H1 (cell line): ENCODE measurements around the gene RMP24.

Experiments
- ASH2L ChIP-seq: fragments of 200-600, 300-600 bp; sonication (generic); IDR thresholded peaks from one replicate; pipeline ENCODE4 v1.7.1; 2017; ENCODE audit warnings: low read length
- CREB1 ChIP-seq: IDR thresholded peaks from 2 replicates; pipeline ENCODE4 v1.6.1; 2012; ENCODE audit warnings: inconsistent platforms
- RBBP5 ChIP-seq: IDR thresholded peaks from 2 replicates; pipeline ENCODE4 v1.7.1; 2012; ENCODE audit warnings: low read depth, mild to moderate bottlenecking, inconsistent platforms, low read length, moderate library complexity, borderline replicate concordance
- RFX5 ChIP-seq: IDR thresholded peaks from 2 replicates; pipeline ENCODE4 v1.6.1; 2011; ENCODE audit warnings: low read depth, low read length, improper control_type of control experiment, borderline replicate concordance
- SIN3A ChIP-seq, 2 experiments: IDR thresholded peaks in 1 of 2; conservative IDR thresholded peaks in 1 of 2; 2 replicates each; pipeline ENCODE4 v1.6.1; 2011 to 2012; ENCODE audit warnings: low read length in 2 of 2, improper control_type of control experiment in 1 of 2, low read depth in 1 of 2, mild to moderate bottlenecking in 1 of 2
- TF ChIP-seq, protein P1 (sequence below): fragments of 300-600 bp; sonication (generic); IDR thresholded peaks from 2 replicates; pipeline ENCODE4 v1.7.1; 2012; ENCODE audit warnings: low read length, moderate library complexity, mild to moderate bottlenecking, inconsistent platforms; ENCODE audit not compliant: insufficient replicate concordance

The RMP24 gene

DNA sequence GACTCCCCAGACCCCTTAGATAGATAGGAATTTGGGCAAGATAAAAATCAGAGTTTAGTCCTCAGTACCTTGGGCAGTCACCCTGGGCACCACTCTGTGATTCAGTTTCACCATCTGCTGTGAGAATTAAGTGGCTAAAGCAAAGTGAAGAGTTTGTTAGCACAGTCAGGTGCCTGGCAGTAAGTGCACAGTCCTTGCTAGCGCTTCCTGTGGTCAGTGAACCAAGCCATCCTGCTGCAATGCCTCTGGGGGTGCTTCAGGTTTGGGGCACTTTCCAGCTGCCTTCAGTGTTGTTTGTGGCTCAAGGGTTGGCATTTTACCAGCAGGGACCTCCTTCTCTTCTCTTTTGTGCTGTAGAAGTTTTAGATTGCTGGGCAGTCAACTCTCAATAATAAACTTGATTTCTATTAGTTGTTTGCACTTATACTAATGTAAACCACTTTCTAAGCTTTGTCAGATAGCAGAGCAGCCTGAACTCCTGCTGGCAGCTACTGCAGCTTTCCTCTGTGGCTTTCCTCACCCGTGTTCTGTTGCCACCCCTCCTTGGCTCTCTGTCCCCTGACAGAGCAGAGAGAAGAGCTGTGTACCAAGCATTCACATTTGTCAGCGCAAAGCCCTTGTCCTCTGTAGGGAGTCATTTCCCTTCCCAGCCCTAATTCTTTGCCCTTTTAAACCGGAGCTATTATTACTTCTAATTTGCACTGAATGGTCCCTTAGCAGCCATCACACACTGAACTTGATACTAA is 48.4 kb upstream of the RMP24 start (continued):
- TF ChIP-seq, protein P1, sequence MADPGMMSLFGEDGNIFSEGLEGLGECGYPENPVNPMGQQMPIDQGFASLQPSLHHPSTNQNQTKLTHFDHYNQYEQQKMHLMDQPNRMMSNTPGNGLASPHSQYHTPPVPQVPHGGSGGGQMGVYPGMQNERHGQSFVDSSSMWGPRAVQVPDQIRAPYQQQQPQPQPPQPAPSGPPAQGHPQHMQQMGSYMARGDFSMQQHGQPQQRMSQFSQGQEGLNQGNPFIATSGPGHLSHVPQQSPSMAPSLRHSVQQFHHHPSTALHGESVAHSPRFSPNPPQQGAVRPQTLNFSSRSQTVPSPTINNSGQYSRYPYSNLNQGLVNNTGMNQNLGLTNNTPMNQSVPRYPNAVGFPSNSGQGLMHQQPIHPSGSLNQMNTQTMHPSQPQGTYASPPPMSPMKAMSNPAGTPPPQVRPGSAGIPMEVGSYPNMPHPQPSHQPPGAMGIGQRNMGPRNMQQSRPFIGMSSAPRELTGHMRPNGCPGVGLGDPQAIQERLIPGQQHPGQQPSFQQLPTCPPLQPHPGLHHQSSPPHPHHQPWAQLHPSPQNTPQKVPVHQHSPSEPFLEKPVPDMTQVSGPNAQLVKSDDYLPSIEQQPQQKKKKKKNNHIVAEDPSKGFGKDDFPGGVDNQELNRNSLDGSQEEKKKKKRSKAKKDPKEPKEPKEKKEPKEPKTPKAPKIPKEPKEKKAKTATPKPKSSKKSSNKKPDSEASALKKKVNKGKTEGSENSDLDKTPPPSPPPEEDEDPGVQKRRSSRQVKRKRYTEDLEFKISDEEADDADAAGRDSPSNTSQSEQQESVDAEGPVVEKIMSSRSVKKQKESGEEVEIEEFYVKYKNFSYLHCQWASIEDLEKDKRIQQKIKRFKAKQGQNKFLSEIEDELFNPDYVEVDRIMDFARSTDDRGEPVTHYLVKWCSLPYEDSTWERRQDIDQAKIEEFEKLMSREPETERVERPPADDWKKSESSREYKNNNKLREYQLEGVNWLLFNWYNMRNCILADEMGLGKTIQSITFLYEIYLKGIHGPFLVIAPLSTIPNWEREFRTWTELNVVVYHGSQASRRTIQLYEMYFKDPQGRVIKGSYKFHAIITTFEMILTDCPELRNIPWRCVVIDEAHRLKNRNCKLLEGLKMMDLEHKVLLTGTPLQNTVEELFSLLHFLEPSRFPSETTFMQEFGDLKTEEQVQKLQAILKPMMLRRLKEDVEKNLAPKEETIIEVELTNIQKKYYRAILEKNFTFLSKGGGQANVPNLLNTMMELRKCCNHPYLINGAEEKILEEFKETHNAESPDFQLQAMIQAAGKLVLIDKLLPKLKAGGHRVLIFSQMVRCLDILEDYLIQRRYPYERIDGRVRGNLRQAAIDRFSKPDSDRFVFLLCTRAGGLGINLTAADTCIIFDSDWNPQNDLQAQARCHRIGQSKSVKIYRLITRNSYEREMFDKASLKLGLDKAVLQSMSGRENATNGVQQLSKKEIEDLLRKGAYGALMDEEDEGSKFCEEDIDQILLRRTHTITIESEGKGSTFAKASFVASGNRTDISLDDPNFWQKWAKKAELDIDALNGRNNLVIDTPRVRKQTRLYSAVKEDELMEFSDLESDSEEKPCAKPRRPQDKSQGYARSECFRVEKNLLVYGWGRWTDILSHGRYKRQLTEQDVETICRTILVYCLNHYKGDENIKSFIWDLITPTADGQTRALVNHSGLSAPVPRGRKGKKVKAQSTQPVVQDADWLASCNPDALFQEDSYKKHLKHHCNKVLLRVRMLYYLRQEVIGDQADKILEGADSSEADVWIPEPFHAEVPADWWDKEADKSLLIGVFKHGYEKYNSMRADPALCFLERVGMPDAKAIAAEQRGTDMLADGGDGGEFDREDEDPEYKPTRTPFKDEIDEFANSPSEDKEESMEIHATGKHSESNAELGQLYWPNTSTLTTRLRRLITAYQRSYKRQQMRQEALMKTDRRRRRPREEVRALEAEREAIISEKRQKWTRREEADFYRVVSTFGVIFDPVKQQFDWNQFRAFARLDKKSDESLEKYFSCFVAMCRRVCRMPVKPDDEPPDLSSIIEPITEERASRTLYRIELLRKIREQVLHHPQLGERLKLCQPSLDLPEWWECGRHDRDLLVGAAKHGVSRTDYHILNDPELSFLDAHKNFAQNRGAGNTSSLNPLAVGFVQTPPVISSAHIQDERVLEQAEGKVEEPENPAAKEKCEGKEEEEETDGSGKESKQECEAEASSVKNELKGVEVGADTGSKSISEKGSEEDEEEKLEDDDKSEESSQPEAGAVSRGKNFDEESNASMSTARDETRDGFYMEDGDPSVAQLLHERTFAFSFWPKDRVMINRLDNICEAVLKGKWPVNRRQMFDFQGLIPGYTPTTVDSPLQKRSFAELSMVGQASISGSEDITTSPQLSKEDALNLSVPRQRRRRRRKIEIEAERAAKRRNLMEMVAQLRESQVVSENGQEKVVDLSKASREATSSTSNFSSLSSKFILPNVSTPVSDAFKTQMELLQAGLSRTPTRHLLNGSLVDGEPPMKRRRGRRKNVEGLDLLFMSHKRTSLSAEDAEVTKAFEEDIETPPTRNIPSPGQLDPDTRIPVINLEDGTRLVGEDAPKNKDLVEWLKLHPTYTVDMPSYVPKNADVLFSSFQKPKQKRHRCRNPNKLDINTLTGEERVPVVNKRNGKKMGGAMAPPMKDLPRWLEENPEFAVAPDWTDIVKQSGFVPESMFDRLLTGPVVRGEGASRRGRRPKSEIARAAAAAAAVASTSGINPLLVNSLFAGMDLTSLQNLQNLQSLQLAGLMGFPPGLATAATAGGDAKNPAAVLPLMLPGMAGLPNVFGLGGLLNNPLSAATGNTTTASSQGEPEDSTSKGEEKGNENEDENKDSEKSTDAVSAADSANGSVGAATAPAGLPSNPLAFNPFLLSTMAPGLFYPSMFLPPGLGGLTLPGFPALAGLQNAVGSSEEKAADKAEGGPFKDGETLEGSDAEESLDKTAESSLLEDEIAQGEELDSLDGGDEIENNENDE: no peak
- no peak for TF ChIP-seq CREB1
- no peak for TF ChIP-seq RFX5
- no peak for TF ChIP-seq SIN3A (conservative IDR thresholded peaks at IDR 0.05 in 1 of 2, IDR thresholded peaks at IDR 0.05 in 1 of 2; ENCODE audit: low read depth in 1 of 2, low read length in 2 of 2)
- TF ChIP-seq RBBP5: no peak
- no peak for TF ChIP-seq ASH2L
